Mammary epithelial cell (primary cell): ENCODE results near the gene CC2D2B.

Experiments used
- CTCF ChIP-seq, 2 donors: IDR thresholded peaks in 1 of 2; conservative IDR thresholded peaks in 1 of 2; 2 replicates each; pipeline ENCODE4 v1.5.1; 2011 to 2012; ENCODE audit warnings: inconsistent platforms in 2 of 2, low read length in 2 of 2, mild to moderate bottlenecking in 2 of 2, control low read depth in 1 of 2, low read depth in 1 of 2; ENCODE audit not compliant: insufficient read depth in 1 of 2; ENCODE audit errors: extremely low read depth in 1 of 2
- EZH2 ChIP-seq: IDR thresholded peaks from 2 replicates; pipeline ENCODE4 v1.6.1; 2012; ENCODE audit warnings: low read length, inconsistent platforms, borderline replicate concordance

GRCh38 chr10:95873651-95874050, 34.1 kb upstream of the CC2D2B start:
- TF ChIP-seq CTCF (conservative IDR thresholded peaks at IDR 0.05 in 1 of 2, IDR thresholded peaks at IDR 0.05 in 1 of 2; ENCODE audit: extremely low read depth in 1 of 2, insufficient read depth in 1 of 2, low read depth in 1 of 2, low read length in 2 of 2): no peak
- TF ChIP-seq EZH2: no peak
